Activated T-cell treated with anti-CD3 and anti-CD28 coated beads for 1 hour (primary cell): Measurements from ENCODE around the gene NR1I3.

Source experiments
- DNase-seq: peaks from one replicate; pipeline ENCODE4 v3.0.0-alpha.2; 2020; ENCODE audit warnings: low read depth

Gene NR1I3

DNA sequence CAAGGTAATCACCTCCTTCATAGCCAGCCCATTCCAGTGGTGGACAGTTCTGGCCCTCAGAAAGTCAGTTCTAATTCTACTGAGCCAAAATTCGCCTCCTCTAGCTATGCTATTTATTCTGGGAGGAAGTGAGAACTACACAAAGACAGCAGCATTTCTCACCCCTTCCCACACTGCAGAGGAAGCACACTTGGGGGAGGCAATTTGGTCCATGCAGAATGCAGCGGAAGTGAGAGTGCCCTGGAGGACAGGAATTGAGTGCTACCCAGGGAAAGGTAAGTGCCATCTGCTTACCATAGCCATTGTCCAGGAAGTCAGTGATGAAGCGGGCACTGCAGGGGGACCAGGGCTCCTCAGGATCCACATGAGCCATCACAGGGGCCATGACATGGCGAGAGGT is 42.8 kb downstream of the NR1I3 start:
- no peak for DNase-seq

DNA sequence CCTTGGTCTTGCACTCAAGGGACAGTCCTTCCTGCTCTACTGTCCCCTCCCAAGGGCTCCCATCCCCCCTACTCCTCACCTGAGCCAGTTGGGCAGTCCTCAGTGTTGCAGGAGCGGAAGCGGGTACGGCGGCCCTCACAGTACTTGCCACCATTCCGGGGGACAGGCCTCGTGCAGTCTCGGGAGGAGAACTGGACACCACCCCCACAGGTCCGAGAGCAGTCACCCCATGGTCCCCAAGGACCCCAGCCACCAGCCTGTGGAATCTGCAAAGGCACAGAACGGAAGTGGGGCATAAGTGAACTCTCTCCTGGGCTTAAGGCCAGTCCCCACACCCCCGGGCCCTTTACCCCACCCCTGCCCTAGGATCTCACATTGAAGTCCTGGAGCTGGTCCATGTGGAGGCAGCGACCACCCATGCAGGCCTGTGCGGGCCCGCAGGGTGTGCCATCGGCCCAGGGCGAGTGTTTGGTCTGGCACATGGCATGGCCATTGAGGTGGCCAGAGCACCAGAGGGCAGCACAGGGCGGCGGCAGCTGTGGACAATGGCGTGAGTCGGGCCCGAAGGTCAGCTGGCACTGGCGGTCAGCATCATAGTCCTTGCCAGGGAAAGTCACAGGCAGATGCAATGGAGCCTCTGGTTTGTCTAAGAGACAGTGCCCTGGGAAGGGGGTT is 44.3 kb downstream of the NR1I3 start:
- no peak for DNase-seq

DNA sequence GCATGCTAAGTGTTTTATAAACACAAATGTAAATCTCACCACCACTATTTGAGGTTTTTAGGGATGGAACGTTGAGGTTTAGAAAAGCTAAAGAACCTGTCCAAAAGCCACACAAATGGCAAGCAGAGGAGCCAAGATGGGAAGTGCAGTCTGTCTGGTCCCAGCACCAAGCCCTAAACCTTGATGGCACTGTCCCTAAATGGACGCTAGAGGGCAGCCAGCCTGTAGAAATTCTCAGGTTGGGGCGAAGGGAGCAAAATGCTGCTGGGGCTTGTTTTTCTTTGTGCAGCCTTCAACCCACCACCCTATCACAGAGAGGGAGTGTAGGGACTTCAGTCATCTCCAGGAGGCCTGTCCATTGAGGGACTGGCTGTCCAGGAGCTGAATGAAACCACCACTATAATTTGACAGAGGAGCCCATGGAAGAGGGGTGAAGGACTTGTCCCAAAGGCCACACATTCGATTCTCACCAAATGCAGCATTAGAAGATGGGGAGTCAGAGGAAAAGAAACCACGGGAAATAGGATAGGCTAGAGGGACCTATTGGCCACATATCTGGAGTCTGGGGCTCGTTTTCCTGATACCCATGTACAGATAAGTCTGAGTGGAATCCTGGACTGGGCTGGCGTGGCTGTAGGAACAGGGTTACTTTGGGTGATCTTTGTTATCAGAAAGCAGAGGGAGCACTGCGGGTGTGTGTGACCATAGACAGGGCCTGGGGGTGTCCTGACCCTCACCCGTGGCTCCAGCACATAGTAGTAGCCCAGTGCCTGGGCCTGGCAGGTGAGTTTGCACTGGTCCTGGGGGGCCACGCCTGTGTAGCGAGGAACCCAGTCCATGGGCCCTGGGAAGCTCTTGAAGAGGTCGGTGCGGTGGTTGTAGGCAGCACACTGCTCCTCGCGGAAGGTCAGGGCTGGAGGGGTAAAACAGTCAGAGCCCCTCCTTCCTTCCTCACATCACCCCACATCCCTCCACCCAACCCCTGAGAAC is 45.2 kb downstream of the NR1I3 start:
- DNase-seq = peak; percentile 56

DNA sequence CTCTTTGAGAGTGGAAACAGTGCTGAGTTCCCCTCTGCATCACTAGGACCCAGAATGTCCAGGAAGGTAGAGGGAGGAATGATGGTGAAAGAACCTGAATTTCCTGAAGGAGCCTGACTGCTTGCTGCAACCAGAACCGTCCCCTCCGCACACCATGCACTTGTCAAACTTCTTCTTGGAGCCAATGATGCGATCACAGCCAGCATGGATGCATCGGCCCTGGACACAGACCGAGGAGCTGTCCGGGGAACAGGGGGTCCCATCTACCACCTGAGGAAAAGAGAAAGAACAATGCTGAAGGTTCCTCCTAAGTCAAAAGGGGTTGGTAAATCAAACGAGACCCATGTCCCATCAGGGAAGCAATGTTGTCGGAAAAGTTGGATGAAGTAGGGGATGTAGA is 46.0 kb downstream of the NR1I3 start:
- no peak for DNase-seq

DNA sequence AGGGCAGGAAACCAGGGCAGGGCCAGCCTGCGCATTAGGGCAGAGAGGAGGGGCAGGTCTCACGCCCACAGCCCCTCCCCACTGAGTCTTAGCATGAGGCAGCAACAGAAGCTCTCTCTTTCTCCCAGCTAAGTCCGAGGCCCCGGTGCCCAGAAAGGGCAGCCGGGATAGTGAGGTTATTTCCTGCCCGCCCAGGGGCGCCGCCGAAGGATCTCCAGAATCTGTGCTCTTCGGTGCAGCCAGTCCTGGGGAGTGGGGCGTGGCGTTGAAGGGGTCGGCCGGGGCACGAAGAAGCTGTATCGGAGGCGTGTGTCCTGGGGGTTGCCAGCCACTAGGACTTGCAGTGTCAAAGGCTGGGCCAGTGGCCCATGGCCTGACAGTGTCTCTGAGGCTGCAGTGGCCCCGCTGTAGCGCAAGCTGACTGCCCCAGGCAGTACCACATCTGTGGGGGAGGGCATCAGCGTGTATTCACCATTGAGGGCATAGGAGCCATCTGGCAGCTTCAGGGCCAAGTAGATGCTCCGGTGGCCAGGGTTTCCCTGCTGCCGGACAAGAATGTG is 47.0 kb downstream of the NR1I3 start:
- DNase-seq = no peak

DNA sequence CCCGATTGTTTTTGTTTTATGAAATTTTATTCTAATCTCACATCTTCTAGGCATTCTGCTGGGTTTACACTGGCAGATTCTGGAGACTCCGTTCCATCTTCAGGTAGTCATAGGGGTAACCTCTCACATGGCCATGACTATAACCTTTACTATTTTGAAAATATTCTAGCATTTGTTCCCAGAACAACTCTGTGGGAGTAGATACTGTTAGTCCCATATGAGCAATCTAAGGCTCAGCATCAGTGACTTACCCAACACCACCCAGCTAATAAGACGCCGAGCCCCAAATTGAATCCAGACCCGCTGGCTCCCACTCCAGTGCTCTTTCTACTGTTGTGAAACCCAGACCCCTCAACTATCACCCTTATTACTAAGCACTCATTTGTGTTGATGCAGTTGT is 49.0 kb downstream of the NR1I3 start:
- DNase-seq = no peak

DNA sequence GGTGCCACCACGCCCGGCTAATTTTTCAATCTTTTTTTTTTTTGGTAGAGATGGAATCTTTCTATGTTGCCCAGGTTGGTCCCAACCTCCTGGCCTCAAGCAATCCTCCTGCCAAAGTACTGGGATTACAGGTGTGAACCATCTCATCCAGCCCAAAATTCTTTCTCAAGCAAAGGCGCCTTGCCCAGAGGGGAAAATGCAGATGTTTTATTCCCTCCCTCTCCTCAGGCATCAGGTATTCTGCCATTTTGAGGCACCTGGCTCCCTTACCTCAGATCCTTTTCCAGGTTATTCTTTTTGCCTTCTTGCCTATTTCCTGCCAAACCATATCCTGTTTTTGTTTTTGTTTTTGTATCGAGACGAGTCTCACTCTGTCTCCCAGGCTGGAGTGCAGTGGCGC is 49.6 kb downstream of the NR1I3 start:
- DNase-seq = no peak

DNA sequence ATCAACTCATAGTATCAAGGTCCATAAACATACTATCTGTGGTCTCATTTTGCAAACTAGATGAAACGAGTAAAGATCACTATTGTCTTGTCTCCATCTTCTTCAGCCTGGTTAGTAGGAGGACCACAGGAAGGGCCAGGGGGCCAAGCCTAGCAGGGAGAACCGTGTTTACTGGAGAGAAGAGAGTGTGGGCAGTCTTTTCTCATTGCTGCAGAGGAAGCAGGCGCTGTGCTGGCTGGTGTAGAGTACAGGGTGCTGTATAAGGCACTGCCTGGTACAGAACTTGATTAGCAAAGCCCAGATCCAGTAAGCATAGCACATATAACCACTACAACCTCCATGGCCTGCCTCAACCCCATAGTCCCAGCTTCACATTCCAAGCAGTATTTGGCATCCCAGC is 50.7 kb downstream of the NR1I3 start:
- no peak for DNase-seq

DNA sequence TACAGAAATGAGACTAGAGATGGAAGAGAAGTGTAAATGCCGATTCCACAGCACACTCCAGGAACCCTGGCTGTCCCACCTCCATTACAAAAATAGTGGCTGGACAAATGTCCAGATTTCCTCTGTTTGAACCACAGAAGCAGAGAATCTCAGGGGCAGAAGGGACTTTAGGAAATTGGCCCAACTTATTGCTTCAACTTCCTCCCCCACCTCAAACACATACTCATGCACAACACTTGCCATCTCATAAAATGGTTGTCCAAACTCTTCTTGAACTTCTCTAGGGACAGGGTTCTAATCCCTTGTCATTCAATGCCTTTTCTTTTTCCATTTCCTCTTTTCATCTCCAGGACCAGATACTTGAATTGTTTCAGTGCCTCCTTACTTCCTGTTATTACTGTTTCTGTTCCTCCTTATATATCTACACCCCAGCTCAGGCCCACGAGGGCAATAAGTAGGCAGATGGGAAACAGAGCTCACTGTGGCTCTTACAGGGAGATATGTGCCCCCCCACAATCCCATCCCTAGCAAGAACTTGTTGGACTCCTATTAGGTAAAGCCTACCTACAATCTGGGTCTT is 52.2 kb downstream of the NR1I3 start:
- DNase-seq = no peak

DNA sequence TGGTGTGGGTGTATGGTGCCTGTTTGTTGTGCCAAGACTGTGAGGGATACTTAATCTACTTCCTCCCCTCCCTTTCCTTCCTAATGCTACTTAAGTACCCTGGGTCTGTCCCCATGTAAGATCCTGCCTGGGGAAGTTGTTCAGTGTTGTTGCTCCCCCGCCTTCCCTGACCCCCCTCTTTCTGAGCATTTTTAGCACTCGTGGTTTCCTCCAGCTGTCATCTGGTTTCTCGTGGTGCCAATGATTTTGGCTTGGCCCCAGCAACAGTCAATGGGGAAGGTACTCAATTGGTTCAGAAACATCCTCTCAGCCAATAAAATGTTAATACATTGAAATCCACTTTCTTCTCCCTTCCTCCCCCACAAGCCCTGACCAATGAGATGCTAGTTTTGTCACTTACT is 52.7 kb downstream of the NR1I3 start:
- DNase-seq = peak; percentile 62

DNA sequence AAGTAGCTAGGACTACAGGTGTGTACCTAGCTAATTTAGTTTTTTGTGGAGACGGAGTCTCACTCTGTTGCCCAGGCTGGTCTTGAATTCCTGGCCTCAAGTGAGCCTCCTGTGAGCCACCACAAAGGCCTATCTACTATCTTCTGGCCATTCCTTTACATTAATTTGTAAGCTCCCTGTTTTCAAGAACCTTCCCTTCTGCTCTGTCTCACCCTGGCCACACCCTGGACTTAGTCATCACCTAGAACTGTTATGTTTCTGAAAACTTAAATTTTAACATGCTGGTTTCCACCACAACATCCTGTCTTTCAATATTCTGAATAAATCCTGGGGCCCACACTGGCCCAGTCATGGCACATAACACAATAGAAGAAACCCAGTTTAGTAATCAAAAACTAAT is 55.8 kb downstream of the NR1I3 start:
- DNase-seq = peak; percentile 41

DNA sequence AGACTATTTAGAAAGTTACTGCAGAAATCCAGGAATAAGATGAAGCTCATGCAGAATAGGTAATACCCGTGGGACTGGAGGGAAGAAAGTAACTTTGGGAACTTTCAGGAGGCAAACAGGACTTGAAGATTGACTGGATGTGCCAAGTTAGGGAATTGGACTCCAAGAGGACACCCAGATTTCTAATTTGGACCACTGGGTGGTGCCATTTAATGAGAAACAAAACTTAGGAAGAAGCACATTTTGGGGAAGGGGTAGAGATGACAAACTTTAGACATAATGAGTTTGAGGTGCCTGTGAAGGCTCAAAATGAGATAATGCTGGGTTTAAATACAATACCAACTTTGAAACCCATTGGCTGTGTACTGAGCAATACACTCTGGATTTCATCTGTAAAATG is 57.4 kb downstream of the NR1I3 start:
- no peak for DNase-seq

DNA sequence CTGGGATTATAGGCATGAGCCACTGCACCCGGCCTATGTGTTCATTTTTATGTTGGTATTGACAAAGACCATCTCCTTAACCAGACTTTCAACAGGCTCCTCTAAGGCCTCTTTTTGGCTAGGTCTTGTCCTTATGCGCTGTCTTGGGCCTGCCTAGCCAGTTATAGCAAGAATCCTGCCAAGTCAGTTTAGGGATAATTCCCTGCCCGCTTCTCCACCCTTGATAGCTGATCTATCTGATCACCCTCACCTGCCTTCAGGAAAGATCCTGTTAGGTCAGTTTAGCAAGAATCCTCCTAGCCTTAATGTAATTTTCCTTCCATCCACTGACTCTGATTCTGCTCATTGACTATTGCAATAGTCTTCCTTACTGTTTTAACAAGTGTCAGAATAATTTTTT is 58.3 kb downstream of the NR1I3 start:
- no peak for DNase-seq
